HG02642 (cell line): ENCODE results near the gene PROX2.

ENCODE experiments used
- ATAC-seq: cut with Tn5 transposase; IDR thresholded peaks from one replicate; pipeline ENCODE4 v1.9.1; 2021; ENCODE audit warnings: mild to moderate bottlenecking; ENCODE audit not compliant: unreplicated experiment, poor library complexity

Gene PROX2

DNA sequence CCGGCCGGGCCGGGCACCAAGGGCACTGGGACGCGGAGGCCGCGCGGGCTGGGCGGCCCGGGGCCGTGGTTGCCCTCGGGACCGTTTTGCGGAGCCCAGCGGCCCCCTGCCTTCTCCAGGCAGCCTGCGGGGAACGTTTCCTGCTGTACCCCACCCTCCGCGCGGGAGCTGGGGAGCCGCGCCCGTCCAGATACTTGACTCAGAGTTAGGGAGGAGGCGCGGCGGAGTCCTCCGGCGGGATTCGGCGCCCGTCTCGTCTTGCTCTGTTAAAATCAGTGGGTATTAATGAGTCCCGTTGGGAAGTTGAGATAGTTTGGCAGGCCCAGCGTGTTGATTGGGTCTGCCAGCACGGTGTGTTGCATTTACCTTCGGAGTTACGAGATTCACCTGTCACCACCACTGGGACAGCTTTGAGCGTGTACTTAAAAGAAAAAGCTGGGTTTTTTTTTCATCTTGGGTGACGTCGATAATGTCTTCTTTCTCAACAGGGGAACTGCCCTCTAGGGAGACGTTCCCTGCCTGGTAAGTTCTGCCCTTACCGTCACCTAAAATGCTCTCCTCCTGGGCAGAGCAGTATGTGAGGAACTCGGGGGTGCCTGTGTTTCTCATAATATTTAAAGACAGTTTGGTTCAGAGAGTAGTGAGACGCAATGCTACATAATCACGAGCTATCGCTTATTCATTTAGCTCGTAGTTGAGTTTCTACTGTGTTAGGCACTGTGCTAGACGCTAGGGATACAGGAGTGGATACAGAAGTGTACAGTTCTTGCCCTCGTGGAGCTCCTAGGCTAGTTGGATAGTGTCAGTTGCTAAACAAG, 6.4 kb upstream of the PROX2 start:
- peak; percentile 34 for ATAC-seq

DNA sequence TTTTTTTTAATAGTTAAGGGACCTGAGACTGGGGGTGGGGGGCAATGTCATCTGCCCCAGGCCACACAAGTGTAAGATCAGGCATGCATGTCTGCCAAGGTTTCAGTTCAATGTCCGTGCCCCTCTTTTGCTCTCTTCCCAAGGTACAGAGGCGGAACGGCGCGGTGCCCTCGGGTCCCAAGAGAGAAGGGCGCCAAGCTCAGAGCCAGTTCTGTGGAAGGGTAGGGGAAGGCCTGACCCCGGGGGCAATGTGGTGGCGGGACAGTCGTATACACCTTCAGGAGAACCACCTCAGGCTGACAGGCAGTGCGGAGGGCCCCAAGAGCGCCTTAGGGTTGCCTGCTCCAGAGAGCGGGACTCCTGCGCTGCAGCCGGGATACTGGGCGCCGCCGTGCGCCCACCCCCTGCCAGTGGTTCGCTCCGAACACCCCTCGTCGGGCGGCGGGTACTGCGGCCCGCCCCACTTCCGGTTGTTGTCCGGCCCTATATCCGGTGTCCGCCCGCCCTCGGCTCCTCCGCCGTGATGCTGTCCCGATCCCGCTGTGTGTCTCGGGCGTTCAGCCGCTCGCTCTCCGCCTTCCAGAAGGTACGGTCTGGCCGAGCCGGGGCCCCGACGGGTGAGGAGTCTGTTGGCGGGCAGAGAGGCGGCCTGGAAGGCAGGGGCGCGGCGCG, 5.6 kb upstream of the PROX2 start, which contains the start of gene DLST:
Gene DLST (plus strand): TSS at position 486 of the 672 bp plus-strand sequence. CDS start 38 bp downstream, at position 524.
- ATAC-seq: peak; percentile 95

DNA sequence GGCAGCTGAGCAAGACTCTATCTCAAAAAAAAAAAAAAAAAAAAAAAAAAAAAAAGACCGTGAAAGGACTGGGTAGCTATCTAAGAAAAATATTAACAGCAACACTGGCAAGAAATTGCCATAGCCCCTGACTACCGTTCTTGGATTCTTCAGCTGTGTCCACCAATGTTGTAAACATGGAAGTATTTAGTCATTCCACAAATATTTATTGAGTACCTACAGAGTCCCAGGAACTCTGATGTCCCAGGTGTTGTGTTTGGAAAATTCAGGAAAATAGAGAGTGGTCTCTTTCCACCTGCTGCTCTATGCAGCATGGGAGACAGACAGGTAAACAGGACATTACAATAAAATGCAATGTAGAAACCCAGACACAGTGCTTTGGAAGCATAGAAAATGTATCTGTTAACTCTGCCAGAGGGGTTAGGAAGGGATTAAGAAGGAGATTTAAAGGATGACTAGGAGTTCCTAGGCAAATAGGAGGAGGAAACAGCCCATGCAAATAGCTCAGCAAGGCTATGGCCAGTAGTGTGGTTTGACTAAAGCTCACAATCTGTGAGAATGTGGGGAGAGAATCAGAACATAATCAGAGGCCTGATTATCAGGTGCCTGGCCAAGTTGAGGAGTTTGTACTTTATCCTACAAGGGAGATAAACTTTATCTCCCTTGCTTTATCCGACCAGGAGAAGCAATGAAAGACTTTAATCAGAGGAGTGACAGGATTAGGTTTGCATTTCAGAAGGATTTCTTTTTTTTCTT, 3.7 kb upstream of the PROX2 start:
- ATAC-seq: no peak

DNA sequence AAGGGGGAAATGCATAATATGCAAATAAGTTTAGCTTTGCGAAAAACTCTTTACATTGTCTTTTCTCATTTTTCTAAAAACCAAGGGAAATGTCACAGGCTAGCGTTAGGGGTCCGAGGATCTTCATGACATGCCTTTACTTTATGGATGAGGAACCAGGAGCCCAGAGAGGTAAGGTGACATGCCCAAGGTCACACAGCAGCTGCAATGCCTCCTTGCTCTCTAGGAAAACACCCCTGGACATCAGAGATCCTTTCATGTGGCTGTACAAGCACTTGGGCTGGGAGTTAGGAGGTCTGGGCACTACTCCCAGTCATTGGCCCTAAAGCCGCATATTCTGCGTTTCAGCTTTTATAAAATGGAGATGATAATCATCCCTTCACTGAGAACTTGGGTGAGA, 741 bp downstream of the PROX2 start:
- ATAC-seq: no peak

DNA sequence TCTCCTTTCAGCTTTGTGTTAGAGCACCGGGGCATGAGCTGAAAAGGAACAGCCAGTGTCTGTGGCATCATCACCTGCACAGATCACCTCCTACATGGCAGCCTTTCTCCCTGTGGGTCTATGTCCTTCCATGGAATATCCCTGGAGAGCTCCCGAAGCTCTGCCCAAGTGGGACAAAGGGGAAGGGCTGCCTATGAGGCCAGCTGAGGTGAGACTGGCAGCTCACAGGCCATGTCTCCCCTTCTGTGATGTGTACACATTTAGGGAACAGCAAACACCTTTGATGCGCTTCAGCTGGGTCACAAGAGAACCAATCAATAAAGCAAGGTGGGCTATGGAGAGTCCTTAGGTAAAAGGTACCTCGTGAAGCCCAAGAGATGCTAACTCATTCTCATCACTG, 4.1 kb downstream of the PROX2 start:
- no peak for ATAC-seq

DNA sequence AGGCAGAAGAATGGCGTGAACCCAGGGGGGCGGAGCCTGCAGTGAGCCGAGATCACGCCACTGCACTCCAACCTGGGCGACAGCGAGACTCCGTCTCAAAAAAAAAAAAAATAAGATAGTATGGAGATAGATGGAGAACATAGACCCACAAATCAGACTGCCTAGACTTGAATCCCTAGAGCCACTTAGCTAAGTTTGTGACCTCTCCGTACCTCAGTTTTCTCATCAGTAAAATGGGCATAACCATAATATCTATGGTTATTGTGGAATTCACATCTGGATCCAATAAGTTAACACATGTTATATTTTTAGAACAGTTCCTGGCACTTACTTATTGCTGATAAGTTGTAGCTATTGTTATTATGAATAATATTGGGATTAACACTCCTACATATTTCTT, 7.2 kb downstream of the PROX2 start:
- ATAC-seq: no peak

DNA sequence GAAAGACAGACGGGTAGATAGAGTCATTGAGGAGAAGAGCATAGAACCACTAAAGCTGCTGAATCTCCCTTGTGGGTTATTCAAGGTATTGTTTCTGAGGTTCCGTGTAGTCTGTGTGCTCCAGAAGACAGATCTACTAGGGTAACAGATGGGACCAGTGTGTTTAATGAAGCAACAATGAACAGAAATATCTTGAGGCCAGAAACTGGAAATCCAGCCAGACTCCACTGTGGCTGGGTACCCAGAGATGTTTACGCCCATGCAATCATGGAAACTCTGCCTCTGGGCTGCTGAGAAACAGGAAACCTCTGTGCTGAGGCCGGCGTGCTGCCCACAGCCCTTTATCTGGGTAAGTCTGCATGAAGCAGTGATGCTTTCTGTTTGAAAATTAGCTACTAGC, 8.3 kb downstream of the PROX2 start:
- ATAC-seq: no peak

DNA sequence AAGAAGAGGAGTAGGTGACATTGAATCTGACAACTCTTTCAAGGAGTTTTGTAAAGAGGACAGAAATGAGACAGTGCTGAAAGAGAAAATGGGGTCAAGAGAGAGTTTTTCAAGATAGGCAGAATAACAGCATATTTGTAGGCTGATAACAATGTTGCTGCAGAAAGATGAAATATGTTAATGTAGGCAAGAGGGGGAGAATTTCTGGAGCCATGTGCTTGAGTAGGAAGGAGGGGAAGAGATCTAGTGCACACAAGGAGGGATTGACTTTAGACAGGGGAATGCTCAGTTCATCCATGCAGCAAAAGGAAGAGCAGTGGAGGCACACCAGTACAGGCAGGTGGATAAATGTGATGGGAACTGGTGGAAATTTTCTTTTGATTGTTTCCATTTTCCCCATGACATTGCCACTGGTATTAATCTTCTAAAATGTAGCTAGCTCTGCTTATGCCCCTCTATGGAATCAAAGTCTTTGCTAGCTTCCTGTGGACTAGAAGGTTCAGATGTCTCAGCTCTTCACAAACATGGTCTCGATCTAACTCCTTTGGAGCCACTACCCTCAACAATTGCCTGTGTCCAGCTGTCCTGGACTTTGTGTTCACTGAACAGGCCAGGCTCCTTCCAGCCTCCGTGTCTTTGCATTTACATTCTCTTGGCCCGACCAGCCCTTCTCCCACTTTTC, 9.1 kb downstream of the PROX2 start:
- no peak for ATAC-seq

DNA sequence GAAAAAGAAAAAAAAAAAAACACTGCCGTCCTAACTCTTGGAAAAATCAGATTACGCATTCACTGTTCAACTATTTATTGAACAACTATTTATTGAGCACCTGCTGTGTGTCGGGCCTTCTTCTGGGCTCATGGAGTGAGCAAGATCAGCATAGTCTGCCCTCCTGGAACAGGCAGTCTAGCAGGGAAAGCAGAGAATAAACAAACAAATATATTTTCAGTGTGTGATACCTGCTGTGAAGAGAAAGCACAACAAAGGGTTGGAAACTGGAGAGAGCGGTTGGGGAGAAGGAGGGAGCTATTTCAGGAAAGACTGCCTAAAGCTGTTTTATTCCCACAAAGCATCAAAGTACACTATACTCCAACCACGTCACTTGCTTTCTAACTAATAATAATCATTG, 10.8 kb downstream of the PROX2 start:
- ATAC-seq: no peak

DNA sequence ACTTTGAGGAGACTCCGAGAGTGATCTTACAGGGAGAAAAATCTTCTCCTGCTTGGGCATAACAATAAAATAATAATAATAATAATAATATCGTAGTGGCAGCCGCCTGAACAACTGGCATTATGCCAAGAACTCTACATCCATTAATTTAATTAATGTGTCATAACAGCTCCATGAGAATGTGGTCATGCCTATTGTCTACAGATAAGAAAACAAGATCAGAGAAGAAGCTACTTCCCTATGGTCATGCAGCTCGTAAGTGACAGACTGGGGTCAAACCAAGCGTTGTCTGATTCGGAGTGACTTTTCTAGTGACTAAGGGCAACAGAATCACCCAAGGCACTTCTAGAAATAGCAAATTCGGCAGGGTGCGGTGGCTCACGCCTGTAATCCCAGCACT, 11.7 kb downstream of the PROX2 start:
- no peak for ATAC-seq

DNA sequence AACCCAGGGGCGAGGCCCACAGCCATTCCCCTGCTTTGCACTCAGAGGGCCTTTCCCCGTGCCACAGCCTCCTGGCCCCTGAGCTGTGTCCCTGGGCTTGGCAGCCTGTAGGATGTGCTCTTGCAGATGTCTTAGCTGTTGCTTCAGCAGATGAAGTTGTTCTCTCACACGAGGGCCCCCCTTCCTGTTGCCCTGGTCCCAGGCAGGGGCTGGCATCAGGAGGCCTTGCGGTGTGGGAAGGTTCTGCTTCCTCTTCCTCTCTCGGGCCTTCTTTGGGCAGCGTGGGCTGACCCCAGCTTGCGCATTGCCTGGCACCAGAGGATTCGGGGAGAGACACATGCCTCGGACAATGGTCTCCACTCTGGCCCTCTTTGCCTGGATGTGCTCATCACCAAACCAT, 12.7 kb downstream of the PROX2 start:
- ATAC-seq: no peak

DNA sequence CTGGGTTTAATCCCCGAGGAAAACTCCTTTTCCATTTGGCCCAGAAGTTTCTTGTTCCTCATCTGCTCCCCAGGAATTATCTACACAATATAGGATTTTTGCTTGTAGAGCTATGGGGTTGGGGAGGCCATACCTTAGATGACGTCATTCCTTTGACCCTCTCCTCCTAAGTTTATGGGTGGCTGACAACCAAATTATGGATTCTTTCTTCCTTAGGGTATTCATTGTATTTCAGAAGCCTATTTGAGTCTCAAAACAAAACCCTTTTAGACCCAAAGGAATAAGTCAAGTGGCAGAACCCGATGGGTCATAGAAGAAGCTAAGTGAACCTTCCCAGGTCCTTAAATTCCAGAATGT, 14.2 kb downstream of the PROX2 start:
- ATAC-seq: no peak

DNA sequence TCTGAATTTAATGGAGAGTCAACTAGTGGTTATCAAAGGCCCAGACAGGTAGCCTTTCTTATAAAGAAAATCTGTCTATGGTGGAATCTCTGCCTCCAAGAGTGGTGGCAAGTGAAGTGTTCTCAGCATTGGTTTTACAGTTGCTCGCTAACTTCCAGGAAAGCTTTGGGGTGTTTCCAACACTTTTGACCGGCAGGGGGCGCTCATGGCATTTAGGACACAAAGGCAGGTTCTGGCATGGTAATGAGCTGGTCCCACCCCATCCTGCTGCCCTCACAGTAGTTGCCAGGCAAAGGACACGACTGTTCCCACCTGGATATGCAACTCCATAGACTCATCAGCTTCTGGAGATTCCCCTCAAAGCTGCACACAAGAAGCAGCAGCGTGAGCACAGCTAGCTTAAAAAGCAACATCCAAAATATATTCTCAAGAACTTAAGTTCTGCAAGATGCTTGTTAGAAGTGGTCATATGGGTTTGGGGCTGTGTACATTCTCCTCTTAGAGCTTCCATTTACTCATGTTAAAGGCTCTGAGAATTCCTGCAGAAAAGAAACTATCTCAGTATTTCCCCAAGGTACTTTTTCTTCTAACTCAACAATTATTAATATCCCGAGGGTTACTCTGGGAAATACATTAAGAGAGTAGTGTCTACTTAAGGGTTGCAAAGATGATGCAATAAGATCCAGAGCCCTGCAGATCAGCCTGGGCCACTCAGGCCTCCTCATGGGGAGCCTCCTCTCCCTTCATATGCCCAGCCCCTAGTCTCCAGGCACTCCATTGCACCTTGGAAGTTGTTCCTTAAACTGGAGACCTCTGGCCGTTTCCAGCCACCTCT, 14.8 kb downstream of the PROX2 start:
- no peak for ATAC-seq

DNA sequence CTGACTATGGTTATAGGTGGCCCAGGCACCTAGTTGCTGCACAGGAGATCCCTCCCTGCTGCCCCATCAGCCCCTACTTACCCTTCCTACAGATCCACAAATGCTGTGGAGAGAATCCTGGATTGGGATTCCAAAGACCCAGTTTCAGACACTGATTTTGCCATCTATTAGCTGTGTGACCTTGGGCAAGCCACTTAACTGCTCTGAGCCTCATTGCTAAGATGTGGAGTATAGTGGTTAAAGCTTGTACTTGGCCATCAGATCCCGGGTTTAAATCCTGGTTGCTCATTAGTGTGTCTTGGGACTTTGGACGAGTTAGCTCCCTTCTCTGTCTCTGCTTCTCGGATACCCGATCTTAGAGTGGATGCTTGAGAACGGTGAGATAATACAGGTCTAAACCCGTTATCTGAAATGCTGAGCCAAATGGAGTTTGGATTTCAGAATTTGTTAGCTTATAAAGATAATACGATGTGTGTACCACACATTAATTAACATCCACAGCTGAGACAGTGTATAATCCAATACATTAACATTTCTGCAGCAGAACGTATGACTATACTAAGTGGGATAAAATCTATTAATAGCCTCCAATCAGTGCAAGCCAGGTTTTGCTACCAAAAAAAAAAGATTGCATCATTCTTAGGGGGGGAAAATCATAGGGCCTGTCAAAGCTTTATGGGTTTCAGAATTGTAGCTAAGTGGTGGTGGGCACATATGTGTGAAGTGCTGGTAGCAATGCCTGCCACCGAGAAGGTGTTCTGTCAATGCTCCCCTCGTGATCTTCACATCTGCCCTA, 16.0 kb downstream of the PROX2 start:
- ATAC-seq: no peak

DNA sequence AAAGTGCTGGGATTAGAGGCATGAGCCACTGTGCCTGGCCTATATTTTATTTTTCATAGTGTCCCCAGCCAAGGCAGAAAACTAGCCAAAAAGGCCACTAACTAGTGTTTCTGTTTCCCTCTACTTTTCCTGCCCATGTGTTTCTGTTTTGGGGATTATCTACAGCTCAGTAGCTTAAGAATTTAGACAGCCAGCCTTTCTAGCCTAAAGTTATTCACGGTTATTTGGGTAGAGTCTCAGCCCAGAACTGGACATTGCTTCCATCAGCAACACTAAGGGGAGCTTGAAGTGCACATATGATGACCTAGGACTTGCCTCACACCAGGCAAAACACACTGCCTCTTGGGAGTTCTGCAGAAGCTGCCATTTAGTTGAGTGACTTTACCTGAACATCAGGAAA, 17.9 kb downstream of the PROX2 start:
- no peak for ATAC-seq

DNA sequence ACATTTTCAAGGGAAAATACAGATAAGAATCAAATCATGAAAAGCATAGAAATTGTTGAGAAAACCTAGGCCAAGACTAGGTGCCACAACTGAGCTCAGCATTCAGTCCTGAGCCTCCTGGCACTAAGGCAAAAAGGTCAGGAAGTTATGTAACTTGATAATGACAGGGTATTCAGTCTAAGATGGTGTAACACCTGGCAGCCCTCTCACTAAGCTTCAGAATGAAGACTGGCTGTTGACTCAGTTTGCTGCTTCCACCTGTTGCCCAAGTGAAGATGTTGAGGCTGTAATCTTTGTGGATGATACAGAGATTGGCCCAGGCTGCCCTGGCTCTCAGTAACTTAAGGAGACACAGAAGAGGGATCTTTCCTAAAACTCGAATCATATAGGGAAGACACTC, 19.6 kb downstream of the PROX2 start:
- ATAC-seq: no peak

DNA sequence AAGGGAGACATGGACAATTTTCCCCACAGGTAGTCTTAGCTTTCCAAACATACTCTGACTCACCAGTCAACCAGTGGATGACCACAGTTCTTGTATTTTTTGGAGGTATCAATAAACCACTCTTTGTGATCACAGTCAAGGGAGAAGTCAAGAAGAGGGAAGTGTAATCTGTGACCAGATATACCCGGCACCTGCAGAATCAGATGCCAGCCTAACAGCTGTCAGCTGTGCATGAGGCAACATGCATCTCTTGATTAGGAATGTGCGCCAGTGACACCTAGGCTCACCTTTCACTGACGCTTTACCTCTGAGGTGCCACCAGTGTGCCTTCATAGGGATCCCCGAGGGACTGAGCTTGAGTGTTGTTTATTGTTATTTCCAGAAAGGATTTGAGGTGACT, 20.0 kb downstream of the PROX2 start:
- no peak for ATAC-seq

DNA sequence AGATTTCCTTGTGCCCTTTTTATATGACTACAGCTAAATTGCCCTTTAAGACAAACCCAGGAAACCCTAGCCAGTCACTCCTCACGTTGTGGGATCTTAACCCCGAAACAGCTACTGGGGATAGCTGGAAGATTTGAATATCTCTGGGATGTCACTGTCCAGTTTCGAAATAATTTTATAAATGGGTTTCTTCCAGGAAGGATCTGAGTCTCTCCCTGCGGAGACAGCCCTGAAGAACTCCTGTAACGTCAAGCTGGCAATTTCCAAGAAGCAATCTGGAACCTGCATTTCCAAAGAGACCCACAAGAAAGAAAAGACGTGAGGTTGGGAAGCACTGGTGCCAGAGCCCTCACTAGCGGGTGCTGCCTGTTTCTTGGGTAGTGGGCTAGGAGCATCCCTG, 20.9 kb downstream of the PROX2 start:
- no peak for ATAC-seq

DNA sequence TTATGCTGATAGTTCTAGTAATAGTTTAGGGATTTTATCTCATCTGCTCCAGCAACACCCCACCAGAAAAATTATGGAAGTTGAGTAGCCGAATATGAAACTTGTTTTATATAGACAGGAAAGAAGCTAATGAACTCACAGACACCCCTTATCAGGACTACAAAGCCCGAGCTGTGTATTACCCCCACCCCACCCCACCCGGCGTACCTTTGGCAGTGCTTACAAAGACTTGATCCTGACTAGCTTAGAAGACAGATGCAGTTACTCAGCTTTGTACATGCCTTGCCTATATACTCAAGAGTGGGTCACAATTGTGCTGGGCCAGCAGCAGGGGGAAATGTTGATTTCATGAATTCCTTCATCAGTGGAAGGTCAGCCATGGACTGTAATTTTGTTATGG, 22.4 kb downstream of the PROX2 start:
- no peak for ATAC-seq
